Stomach (tissue), 4 donors: ENCODE measurements around the gene CT45A1.

Experiments
- CTCF ChIP-seq, 7 experiments: fragments of 450-650 bp in 4 of 7; fragments of 200-600 bp in 3 of 7; sonication (generic) in 3 of 7; IDR thresholded peaks; one replicate each; pipeline ENCODE4 v1.5.1; 2016 to 2019; ENCODE audit warnings: antibody characterized with exemption in 7 of 7, control low read depth in 2 of 7, mild to moderate bottlenecking in 1 of 7
- EP300 ChIP-seq: sonication (generic); formaldehyde crosslinking; IDR thresholded peaks from one replicate; pipeline ENCODE4 v1.6.1; 2017; ENCODE audit warnings: antibody characterized with exemption
- POLR2A ChIP-seq, 4 donors: fragments of 450-650 bp; IDR thresholded peaks; one replicate each; pipeline ENCODE4 v1.6.1; 2016; ENCODE audit warnings: antibody characterized with exemption in 4 of 4, control low read depth in 2 of 4, mild to moderate bottlenecking in 1 of 4, moderate library complexity in 1 of 4

- TF ChIP-seq CTCF (IDR thresholded peaks at IDR 0.05), result no peak
- TF ChIP-seq POLR2A (IDR thresholded peaks at IDR 0.05), result no peak
- no peak for TF ChIP-seq EP300
Observed at GRCh38 chrX:135737366-135738071, 24.1 kb downstream of the CT45A1 start.
